Mucosa of stomach (tissue), 1 donor: Measurements from ENCODE around the gene MMAB.

ENCODE experiments used
- H3K27me3 ChIP-seq: one replicate; pipeline ENCODE4 v1.7.0; 2013; ENCODE audit warnings: mild to moderate bottlenecking, low read length; ENCODE audit not compliant: control insufficient read depth, insufficient read depth
- H3K36me3 ChIP-seq: one replicate; pipeline ENCODE4 v1.7.0; 2013; ENCODE audit warnings: low read length; ENCODE audit not compliant: control insufficient read depth, insufficient read depth
- H3K4me1 ChIP-seq: one replicate; pipeline ENCODE4 v1.7.0; 2013; ENCODE audit warnings: mild to moderate bottlenecking, low read length; ENCODE audit not compliant: control insufficient read depth, insufficient read depth
- H3K4me3 ChIP-seq: one replicate; pipeline ENCODE4 v1.7.0; 2013; ENCODE audit warnings: low read length
- H3K9ac ChIP-seq: one replicate; pipeline ENCODE4 v1.7.0; 2013; ENCODE audit warnings: mild to moderate bottlenecking, low read length, moderate library complexity
- H3K9me3 ChIP-seq: one replicate; pipeline ENCODE4 v1.7.0; 2013; ENCODE audit warnings: mild to moderate bottlenecking, low read length, moderate library complexity; ENCODE audit not compliant: control insufficient read depth
- donor health status: Pancreatic carcinoma.

MMAB gene

GRCh38 chr12:109553483-109553882 is 19.8 kb downstream of the MMAB start:
- H3K27me3 ChIP-seq = peaks cover 25% of the 10 kb centered on the region
- no peaks in the 10 kb centered on the region for H3K9me3 ChIP-seq
- H3K9ac ChIP-seq = no peak overlapping the region
- no peaks in the 10 kb centered on the region for H3K36me3 ChIP-seq
- no peak overlapping the region for H3K4me3 ChIP-seq
- H3K4me1 ChIP-seq = no peaks in the 10 kb centered on the region

DNA sequence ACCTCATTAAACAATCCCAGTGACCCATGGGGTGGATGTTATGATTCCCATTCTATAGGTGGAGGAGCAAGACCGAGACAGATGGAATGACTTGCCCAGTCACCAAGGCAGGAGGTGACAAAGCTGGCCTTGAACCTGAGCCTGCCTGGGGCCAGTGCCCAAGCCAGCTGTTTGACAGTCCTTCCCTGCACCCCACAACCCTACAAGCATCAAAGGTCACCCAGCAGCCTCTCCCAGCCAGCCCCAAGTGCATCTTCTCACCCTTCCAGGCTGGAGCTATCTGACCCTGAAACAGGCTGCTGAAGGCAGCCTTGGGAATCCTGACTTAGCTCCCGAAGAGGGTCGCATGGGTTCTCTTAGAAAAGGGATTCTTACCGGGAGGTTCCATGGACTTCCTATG is 20.3 kb downstream of the MMAB start:
- H3K9me3 ChIP-seq = no peaks in the 10 kb centered on the region
- no peaks in the 10 kb centered on the region for H3K36me3 ChIP-seq
- H3K27me3 ChIP-seq = peaks cover 25% of the 10 kb centered on the region
- no peak overlapping the region for H3K9ac ChIP-seq
- no peak overlapping the region for H3K4me3 ChIP-seq
- no peaks in the 10 kb centered on the region for H3K4me1 ChIP-seq

GRCh38 chr12:109551108-109551507 is 22.2 kb downstream of the MMAB start:
- Histone ChIP-seq H3K9ac (no peak overlapping the region), H3K4me1 (no peaks in the 10 kb centered on the region), H3K27me3 (peaks cover 25% of the 10 kb centered on the region), H3K36me3 (no peaks in the 10 kb centered on the region), H3K4me3 (no peak overlapping the region), H3K9me3 (no peaks in the 10 kb centered on the region)

GRCh38 chr12:109550281-109550680 is 23.0 kb downstream of the MMAB start:
- Histone ChIP-seq H3K9ac (no peak overlapping the region), H3K4me3 (no peak overlapping the region), H3K9me3 (no peaks in the 10 kb centered on the region), H3K36me3 (no peaks in the 10 kb centered on the region), H3K27me3 (peaks cover 25% of the 10 kb centered on the region), H3K4me1 (no peaks in the 10 kb centered on the region)

GRCh38 chr12:109549613-109550270 is 23.6 kb downstream of the MMAB start:
- no peaks in the 10 kb centered on the region for H3K4me1 ChIP-seq
- no peaks in the 10 kb centered on the region for H3K36me3 ChIP-seq
- peaks cover 24% of the 10 kb centered on the region for H3K27me3 ChIP-seq
- H3K9ac ChIP-seq = no peak overlapping the region
- no peaks in the 10 kb centered on the region for H3K9me3 ChIP-seq
- H3K4me3 ChIP-seq = no peak overlapping the region

DNA sequence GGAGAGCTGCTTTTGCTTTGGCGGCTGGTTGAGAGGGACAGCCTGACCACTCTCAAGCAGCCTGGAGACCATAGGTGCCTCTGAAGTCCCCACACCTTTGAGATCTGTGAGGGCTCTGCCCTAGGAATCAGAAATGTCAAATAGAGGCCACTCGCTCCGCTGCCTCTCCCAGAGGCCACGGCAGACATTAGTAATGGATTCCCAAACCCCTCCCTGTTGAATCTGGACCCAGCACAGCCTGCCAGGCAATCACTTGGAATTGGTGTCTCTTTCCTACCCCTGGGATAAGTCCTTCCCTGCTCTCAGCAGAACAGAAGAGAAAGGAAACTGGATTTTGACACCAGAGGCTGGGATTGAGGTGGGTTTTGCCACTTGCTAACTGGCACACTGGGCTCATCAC is 25.0 kb downstream of the MMAB start:
- Histone ChIP-seq H3K4me3 (no peak overlapping the region), H3K9me3 (no peaks in the 10 kb centered on the region), H3K36me3 (no peaks in the 10 kb centered on the region), H3K4me1 (no peaks in the 10 kb centered on the region), H3K27me3 (peaks cover 12% of the 10 kb centered on the region), H3K9ac (no peak overlapping the region)

GRCh38 chr12:109547286-109547685 is 26.0 kb downstream of the MMAB start:
- H3K27me3 ChIP-seq = peaks cover 7% of the 10 kb centered on the region
- no peak overlapping the region for H3K4me3 ChIP-seq
- no peaks in the 10 kb centered on the region for H3K4me1 ChIP-seq
- H3K9me3 ChIP-seq = no peaks in the 10 kb centered on the region
- no peaks in the 10 kb centered on the region for H3K36me3 ChIP-seq
- no peak overlapping the region for H3K9ac ChIP-seq

DNA sequence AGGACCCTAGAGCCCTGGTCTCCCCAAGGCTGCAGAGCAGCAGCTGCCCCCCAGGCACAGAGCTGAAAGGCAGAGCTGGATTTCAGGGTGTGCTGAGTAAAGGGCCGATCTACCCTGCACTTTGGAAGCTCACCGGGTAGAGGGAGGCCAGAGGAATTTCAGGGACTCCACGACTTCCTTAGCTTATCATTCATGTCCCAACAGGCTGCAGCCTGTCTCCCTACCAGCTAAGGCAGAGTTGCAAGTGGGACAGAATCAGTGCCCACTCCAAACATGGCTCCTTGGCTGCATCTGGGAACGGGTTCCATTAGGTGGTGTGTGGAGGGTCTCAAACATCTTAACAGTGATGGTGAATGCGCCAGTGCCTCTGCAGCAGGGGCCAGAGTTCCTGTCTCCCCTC is 27.5 kb downstream of the MMAB start:
- no peaks in the 10 kb centered on the region for H3K4me1 ChIP-seq
- no peak overlapping the region for H3K4me3 ChIP-seq
- H3K9ac ChIP-seq = no peak overlapping the region
- no peaks in the 10 kb centered on the region for H3K9me3 ChIP-seq
- H3K36me3 ChIP-seq = no peaks in the 10 kb centered on the region
- peaks cover 3% of the 10 kb centered on the region for H3K27me3 ChIP-seq

GRCh38 chr12:109544955-109545531 is 28.3 kb downstream of the MMAB start:
- Histone ChIP-seq H3K9ac (no peak overlapping the region), H3K9me3 (no peaks in the 10 kb centered on the region), H3K4me1 (no peaks in the 10 kb centered on the region), H3K27me3 (peaks cover 3% of the 10 kb centered on the region), H3K4me3 (no peak overlapping the region), H3K36me3 (no peaks in the 10 kb centered on the region)

- no peaks in the 10 kb centered on the region for H3K4me1 ChIP-seq
- H3K9ac ChIP-seq = no peak overlapping the region
- H3K27me3 ChIP-seq = no peaks in the 10 kb centered on the region
- H3K4me3 ChIP-seq = no peak overlapping the region
- H3K36me3 ChIP-seq = no peaks in the 10 kb centered on the region
- no peaks in the 10 kb centered on the region for H3K9me3 ChIP-seq
These were observed 30.4 kb downstream of the MMAB start for GRCh38 chr12:109542876-109543275.

DNA sequence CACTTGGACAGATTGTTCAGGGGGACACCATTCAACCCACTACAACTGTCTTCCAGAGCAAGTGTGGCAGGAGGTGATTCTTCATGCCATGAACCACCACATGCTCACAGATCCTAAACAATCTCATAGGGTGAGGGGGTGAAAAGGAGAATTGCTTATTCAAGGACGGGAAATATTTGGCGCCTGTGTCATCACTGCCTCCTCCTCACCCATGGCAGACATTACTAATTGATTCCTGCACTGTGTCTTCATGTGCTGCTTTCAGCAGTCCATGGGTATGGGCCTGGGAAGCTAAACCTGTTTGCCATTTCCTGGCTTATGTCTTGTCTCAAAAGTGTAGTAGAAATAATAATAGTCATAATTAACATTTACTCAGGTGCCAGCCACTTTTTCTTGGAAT is 31.3 kb downstream of the MMAB start:
- H3K9me3 ChIP-seq = no peaks in the 10 kb centered on the region
- H3K27me3 ChIP-seq = no peaks in the 10 kb centered on the region
- H3K4me3 ChIP-seq = no peak overlapping the region
- no peak overlapping the region for H3K9ac ChIP-seq
- no peaks in the 10 kb centered on the region for H3K36me3 ChIP-seq
- H3K4me1 ChIP-seq = no peaks in the 10 kb centered on the region

DNA sequence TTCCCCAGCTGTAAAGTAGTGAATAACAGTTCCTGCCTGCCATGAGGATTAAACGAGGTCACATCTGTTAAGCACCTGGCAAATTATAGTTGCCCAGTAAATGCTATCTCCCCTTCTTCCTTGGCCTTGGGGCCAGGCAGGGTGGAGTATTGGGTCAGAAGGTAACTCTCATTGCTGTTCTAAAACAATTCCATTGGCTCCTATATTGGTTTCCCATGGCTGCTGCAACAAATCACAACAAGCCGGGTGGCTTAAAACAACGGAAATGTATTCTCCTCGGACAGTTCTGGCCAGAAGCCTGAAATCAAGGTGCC is 31.9 kb downstream of the MMAB start:
- Histone ChIP-seq H3K9ac (no peak overlapping the region), H3K36me3 (no peaks in the 10 kb centered on the region), H3K4me3 (no peak overlapping the region)

More for the DNA sequence above, 31.9 kb downstream of the MMAB start:
- H3K9me3 ChIP-seq = no peaks in the 10 kb centered on the region
- H3K4me1 ChIP-seq = no peaks in the 10 kb centered on the region
- no peaks in the 10 kb centered on the region for H3K27me3 ChIP-seq
